WERI-Rb-1 (cell line): Measurements from ENCODE around the gene AQR.

Experiments
- DNase-seq: peaks from one replicate; pipeline ENCODE4 v3.0.0-alpha.2; 2020
- H3K27ac ChIP-seq: fragments of 250-450 bp; sonication (Bioruptor Pico); 2 replicates; pipeline ENCODE4 v1.5.1; 2020; ENCODE audit warnings: mild to moderate bottlenecking, moderate library complexity
- H3K27me3 ChIP-seq: fragments of 250-450 bp; sonication (Bioruptor Pico); 2 replicates; pipeline ENCODE4 v1.5.1; 2021; ENCODE audit warnings: mild to moderate bottlenecking, low read depth, moderate library complexity; ENCODE audit not compliant: insufficient read depth, severe bottlenecking
- H3K36me3 ChIP-seq: fragments of 250-450 bp; sonication (Bioruptor Pico); 2 replicates; pipeline ENCODE4 v1.5.1; 2020; ENCODE audit warnings: mild to moderate bottlenecking, moderate library complexity
- H3K4me3 ChIP-seq: 2 replicates; pipeline ENCODE4 v1.5.1; 2011; ENCODE audit warnings: low read depth, mild to moderate bottlenecking, control low read depth, low read length
- H3K9me3 ChIP-seq: fragments of 250-450 bp; sonication (Bioruptor Pico); 2 replicates; pipeline ENCODE4 v1.5.1; 2021; ENCODE audit warnings: mild to moderate bottlenecking, moderate library complexity; ENCODE audit not compliant: severe bottlenecking
- TF ChIP-seq, protein P1 (sequence below): IDR thresholded peaks from 2 replicates; pipeline ENCODE4 v1.5.1; 2011; ENCODE audit warnings: low read depth, mild to moderate bottlenecking, control low read depth, inconsistent platforms, low read length

The AQR gene

DNA sequence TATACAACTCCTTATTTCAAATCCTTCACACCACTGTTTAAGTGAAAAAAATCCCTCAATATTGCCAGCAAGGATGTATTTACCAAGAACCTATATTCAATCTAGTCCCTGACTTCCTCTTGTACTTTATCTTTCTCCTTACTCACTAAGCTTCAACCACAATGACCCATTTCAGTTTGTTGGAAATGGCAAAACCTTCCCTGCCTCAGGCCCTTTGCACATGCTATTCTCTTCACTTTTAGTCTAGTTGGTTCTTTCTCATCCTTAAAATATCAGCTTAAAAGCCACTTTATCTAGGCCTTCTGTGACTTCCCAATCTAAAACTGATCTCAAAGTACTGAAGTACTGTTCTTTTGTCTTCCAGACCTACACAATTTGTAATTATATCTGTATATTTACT lies 92.9 kb downstream of the AQR start:
- DNase-seq = no peak
- H3K9me3 ChIP-seq = no peaks in the 10 kb centered on the region
- H3K36me3 ChIP-seq = peaks cover 35% of the 10 kb centered on the region
- TF ChIP-seq, protein P1, sequence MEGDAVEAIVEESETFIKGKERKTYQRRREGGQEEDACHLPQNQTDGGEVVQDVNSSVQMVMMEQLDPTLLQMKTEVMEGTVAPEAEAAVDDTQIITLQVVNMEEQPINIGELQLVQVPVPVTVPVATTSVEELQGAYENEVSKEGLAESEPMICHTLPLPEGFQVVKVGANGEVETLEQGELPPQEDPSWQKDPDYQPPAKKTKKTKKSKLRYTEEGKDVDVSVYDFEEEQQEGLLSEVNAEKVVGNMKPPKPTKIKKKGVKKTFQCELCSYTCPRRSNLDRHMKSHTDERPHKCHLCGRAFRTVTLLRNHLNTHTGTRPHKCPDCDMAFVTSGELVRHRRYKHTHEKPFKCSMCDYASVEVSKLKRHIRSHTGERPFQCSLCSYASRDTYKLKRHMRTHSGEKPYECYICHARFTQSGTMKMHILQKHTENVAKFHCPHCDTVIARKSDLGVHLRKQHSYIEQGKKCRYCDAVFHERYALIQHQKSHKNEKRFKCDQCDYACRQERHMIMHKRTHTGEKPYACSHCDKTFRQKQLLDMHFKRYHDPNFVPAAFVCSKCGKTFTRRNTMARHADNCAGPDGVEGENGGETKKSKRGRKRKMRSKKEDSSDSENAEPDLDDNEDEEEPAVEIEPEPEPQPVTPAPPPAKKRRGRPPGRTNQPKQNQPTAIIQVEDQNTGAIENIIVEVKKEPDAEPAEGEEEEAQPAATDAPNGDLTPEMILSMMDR = no peak
- no peaks in the 10 kb centered on the region for H3K27me3 ChIP-seq
- H3K27ac ChIP-seq = no peak overlapping the region
- H3K4me3 ChIP-seq = no peak overlapping the region

DNA sequence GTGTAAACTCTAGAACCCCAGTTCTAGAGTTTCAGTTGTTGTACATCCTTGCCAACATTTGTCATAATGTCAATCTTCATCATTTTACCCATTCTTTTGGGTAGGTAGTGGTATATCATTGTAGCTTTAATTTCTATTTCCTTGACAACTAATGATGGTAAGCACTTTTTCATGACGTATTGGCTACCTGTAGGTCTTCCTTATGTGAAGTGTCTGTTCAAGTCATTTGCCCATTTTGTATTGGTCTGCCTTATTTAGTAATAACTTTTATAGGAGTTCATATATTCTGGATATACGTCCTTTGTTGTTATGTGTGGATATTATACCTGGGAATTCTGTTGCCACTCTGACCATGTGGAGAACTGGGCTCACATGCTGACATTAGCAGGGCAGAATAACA lies 100.4 kb downstream of the AQR start:
- no peak overlapping the region for H3K27ac ChIP-seq
- peaks cover 37% of the 10 kb centered on the region for H3K36me3 ChIP-seq
- TF ChIP-seq, protein P1 = no peak
- H3K4me3 ChIP-seq = no peak overlapping the region
- H3K9me3 ChIP-seq = no peaks in the 10 kb centered on the region
- no peak for DNase-seq
- H3K27me3 ChIP-seq = no peaks in the 10 kb centered on the region

DNA sequence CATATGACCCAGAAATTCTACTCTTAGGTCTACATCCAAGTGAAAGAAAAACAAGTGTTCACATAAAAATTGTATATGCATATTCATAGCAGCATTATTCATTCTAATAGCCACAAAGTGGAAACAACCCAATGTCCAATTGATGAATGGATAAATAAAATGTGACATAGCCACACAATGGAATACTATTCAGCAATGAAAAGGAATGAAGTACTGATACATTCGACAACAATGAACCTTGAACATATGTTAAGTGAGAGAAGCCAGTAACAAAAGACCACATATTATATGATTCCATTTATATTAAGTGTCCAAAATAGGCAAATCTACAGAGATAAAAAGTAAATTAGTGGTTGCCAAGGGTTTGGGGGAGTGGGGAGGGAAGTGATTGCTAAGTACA lies 104.0 kb downstream of the AQR start:
- no peak for DNase-seq
- no peak overlapping the region for H3K4me3 ChIP-seq
- H3K27me3 ChIP-seq = no peaks in the 10 kb centered on the region
- TF ChIP-seq, protein P1 = no peak
- H3K36me3 ChIP-seq = peaks cover 34% of the 10 kb centered on the region
- no peaks in the 10 kb centered on the region for H3K9me3 ChIP-seq
- no peak overlapping the region for H3K27ac ChIP-seq

DNA sequence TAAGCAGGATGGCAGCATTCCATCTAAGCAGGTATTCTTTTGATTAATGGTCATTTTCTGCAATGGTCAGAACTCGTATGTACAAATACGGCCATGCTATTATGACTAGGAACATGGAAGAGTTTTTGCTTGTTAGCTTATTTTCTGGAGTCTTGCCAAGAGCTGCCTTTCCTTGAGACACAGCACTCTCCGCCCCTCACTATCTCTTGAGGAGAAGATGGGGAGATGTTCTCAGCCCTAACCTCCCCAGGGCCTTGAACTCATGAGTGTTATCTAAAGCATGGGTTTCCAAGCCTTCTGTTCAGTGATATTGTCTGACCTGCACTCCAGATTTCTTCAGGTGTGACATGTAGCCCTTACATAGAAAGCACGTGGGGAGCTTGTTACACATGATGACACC lies 108.3 kb downstream of the AQR start:
- Histone ChIP-seq H3K27ac (no peak overlapping the region), H3K9me3 (no peaks in the 10 kb centered on the region), H3K36me3 (peaks cover 42% of the 10 kb centered on the region), H3K4me3 (no peak overlapping the region), H3K27me3 (no peaks in the 10 kb centered on the region)
- no peak for DNase-seq
- TF ChIP-seq, protein P1 = no peak

DNA sequence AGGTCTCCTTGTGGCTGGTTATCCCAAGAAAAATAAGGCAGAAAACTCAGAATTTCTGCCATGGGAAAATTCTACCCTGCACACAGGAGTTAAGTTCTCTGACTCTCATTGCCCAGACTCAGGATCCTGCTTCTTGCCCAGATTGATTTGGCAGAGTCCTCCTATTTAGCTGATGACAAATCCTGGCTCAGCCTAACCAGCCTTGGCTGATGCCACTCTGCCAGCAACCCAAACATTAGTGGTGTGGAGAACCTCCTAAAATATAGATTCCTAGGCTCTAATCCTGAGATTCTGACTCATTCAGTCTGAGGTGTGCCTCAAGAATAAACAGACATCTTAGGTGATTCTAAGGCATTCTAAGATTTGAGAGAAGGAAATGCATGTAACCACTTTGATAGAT lies 113.6 kb downstream of the AQR start:
- Histone ChIP-seq H3K27ac (no peak overlapping the region), H3K9me3 (no peaks in the 10 kb centered on the region), H3K4me3 (no peak overlapping the region), H3K36me3 (peaks cover 27% of the 10 kb centered on the region), H3K27me3 (no peaks in the 10 kb centered on the region)
- DNase-seq = no peak
- TF ChIP-seq, protein P1 = no peak

DNA sequence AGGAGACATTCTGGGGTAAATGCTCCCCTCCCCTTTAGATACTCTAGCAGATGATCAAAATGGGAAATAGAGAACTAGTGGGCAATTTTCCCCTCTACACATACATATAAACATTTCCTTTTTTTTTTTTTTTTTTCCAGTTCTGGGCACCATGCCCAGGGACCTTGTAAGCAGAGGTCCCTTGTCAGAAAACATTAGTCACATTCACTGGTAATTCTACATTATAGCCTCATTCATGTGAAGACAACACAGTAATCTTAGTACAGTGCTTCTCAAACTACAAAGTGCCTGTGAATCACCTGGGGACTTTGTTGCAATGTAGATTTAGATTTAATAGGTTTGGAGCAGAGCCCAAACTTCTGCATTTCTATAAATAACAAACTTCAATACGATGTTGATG lies 114.1 kb downstream of the AQR start:
- TF ChIP-seq, protein P1 = no peak
- Histone ChIP-seq H3K27ac (no peak overlapping the region), H3K27me3 (no peaks in the 10 kb centered on the region), H3K4me3 (no peak overlapping the region), H3K9me3 (no peaks in the 10 kb centered on the region), H3K36me3 (peaks cover 27% of the 10 kb centered on the region)
- no peak for DNase-seq
